ENCODE measurements around the gene TCF23. TPM values are rescaled to one million over a fixed set of nuclear protein-coding genes. Genes with fewer than 3 reads are reported as not detected.

TCF23 gene
- total RNA-seq, 1 donor from 2014 or later = 1.2 TPM

DNA sequence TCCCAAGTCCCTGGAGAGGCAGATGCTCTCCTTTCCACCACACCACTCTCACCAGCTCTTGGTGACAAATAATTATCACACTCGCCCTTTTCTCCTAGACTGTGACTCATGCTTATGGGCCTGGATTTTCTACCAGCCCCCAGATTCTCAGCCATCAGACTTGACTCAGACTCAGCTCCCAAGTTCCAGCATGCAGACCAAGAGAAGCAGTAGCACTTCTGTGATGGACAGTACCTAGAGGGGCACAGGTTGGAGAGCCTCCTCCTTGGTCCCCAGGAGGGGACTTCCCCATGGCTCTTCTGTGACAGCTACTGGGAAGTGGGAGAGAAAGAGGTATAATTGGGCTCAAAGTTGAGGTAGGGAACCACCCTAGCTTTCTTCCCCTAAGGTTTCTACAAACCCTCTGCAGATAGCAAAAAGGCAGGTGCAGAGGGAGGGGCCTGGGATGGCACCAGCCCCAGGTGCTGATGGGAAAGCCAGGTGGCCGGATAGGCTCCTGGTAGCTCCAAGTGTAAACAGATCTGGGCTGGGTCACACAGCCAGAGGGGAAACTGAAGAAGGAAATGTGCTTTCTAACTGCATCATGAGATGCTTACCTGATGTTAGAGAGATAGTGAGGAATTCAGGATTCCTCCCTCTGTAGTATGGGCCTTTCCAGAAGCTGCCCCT, 4.1 kb downstream of the TCF23 start:
- DNase-seq = no peak
- TF ChIP-seq, protein P1, sequence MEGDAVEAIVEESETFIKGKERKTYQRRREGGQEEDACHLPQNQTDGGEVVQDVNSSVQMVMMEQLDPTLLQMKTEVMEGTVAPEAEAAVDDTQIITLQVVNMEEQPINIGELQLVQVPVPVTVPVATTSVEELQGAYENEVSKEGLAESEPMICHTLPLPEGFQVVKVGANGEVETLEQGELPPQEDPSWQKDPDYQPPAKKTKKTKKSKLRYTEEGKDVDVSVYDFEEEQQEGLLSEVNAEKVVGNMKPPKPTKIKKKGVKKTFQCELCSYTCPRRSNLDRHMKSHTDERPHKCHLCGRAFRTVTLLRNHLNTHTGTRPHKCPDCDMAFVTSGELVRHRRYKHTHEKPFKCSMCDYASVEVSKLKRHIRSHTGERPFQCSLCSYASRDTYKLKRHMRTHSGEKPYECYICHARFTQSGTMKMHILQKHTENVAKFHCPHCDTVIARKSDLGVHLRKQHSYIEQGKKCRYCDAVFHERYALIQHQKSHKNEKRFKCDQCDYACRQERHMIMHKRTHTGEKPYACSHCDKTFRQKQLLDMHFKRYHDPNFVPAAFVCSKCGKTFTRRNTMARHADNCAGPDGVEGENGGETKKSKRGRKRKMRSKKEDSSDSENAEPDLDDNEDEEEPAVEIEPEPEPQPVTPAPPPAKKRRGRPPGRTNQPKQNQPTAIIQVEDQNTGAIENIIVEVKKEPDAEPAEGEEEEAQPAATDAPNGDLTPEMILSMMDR (IDR thresholded peaks at IDR 0.05) = no peak
- no peak for ATAC-seq

DNA sequence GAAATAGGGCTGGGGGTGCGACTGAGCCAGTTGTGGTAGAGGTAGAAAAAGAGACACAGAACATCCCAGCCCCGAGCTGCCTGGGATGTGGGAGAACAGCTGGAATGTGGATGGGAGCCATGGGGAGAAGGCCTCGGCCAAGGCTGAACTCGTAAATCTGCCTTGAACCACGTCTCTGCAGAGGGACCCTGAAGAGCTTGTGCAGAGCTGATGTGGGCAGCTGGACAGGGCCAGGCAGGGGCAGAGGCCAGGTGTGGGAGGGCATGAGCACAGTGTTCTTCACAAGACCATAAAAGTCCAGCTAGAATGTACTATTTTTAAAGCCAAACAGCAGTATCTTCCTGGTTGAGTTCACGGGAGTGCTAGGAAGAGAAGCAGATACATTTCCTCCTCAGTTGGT, 5.7 kb downstream of the TCF23 start:
- intact Hi-C loops (cut with DNase I) = no loop called here
- Histone ChIP-seq H3K4me1 (no peaks in the 10 kb centered on the region), H3K4me3 (no peak overlapping the region), H3K36me3 (no peaks in the 10 kb centered on the region), H3K9me3 (no peaks in the 10 kb centered on the region), H3K27me3 (ENCODE audit: low read depth) (no peaks in the 10 kb centered on the region), H3K27ac (no peak overlapping the region)
- DNase-seq (no peak), ATAC-seq (no peak)
- TF ChIP-seq, protein P1 (IDR thresholded peaks at IDR 0.05) = no peak

More for the DNA sequence above, 4.1 kb downstream of the TCF23 start:
- H3K9me3 ChIP-seq = no peaks in the 10 kb centered on the region
- H3K27me3 ChIP-seq (ENCODE audit: low read depth) = peaks cover 5% of the 10 kb centered on the region
- no peaks in the 10 kb centered on the region for H3K36me3 ChIP-seq
- no peak overlapping the region for H3K4me3 ChIP-seq
- no peak overlapping the region for H3K27ac ChIP-seq
- intact Hi-C loops (cut with DNase I) = no loop called here
- no peaks in the 10 kb centered on the region for H3K4me1 ChIP-seq

DNA sequence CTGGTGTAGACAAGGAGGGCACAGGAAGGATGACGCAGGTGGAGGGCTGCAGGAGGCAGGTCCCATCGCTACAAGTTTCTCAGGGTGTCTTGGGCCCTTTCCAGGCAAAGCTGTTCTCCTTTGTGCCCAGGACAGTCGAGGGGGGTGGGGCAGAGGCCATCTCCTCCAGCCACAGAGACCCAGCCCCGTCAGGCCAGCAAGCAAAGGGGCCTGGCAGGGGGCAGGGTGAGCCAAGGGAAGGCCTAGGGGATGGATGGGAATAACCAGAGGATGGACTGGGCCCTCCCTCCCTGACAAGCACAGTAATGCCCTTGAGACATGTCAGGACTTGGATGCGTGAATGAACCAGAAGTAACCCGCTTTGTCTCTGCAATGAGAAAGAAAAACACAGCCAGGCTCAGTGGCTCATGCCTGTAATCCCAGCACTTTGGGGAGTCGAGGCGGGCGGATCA, 6.3 kb downstream of the TCF23 start:
- no peaks in the 10 kb centered on the region for H3K9me3 ChIP-seq
- no peaks in the 10 kb centered on the region for H3K4me1 ChIP-seq
- H3K27me3 ChIP-seq (ENCODE audit: low read depth) = no peaks in the 10 kb centered on the region
- intact Hi-C loops (cut with DNase I) = no loop called here
- ATAC-seq (no peak), DNase-seq (no peak)
- TF ChIP-seq, protein P1 (IDR thresholded peaks at IDR 0.05) = no peak
- H3K4me3 ChIP-seq = no peak overlapping the region
- H3K36me3 ChIP-seq = no peaks in the 10 kb centered on the region
- no peak overlapping the region for H3K27ac ChIP-seq

- TF ChIP-seq, protein P1 (IDR thresholded peaks at IDR 0.05) = no peak
- no peak overlapping the region for H3K4me3 ChIP-seq
- intact Hi-C loops (cut with DNase I) = no loop called here
- no peaks in the 10 kb centered on the region for H3K27me3 ChIP-seq (ENCODE audit: low read depth)
- DNase-seq (no peak), ATAC-seq (no peak)
- no peaks in the 10 kb centered on the region for H3K9me3 ChIP-seq
- no peak overlapping the region for H3K27ac ChIP-seq
- H3K4me1 ChIP-seq = no peaks in the 10 kb centered on the region
- H3K36me3 ChIP-seq = no peaks in the 10 kb centered on the region
Measured at GRCh38 chr2:27158468-27158867, 9.7 kb downstream of the TCF23 start.

GRCh38 chr2:27159271-27159670, 10.5 kb downstream of the TCF23 start:
- TF ChIP-seq, protein P1 (IDR thresholded peaks at IDR 0.05) = no peak
- Histone ChIP-seq H3K36me3 (no peaks in the 10 kb centered on the region), H3K27ac (no peak overlapping the region), H3K27me3 (ENCODE audit: low read depth) (no peaks in the 10 kb centered on the region), H3K4me1 (no peaks in the 10 kb centered on the region), H3K9me3 (no peaks in the 10 kb centered on the region), H3K4me3 (no peak overlapping the region)
- intact Hi-C loops (cut with DNase I) = no loop called here
- ATAC-seq (peak in 1 of 2 donors; percentile 18), DNase-seq (no peak)

Data from lower lobe of right lung (tissue), 2 donors.